MM.1S (cell line): ENCODE measurements around the gene RIOK3.
A peak's percentile ranks its signal among the peaks of the same experiment; 100 is the strongest.

Source experiments
- DNase-seq: peaks from one replicate; pipeline ENCODE4 v3.0.0-alpha.2; 2015
- H2AFZ ChIP-seq: fragments of 300-600 bp; sonication (generic); 2 replicates; pipeline ENCODE4 v1.6.0; 2016; ENCODE audit warnings: antibody characterized with exemption, low read length
- H3F3A ChIP-seq: fragments of 300-600 bp; sonication (generic); 2 replicates; pipeline ENCODE4 v1.6.1; 2016; ENCODE audit warnings: mild to moderate bottlenecking, antibody characterized with exemption, low read length, moderate library complexity, mixed read lengths; ENCODE audit not compliant: insufficient read depth
- H3K27ac ChIP-seq: fragments of 300-600 bp; sonication (generic); 2 replicates; pipeline ENCODE4 v1.5.1; 2016; ENCODE audit warnings: mild to moderate bottlenecking, low read length
- H3K27me3 ChIP-seq: fragments of 300-600 bp; sonication (generic); replicated peaks from 2 replicates; pipeline ENCODE4 v1.6.0; 2016; ENCODE audit warnings: low read length; ENCODE audit not compliant: insufficient read depth
- H3K36me3 ChIP-seq: fragments of 300-600 bp; sonication (generic); replicated peaks from 2 replicates; pipeline ENCODE4 v1.6.1; 2016; ENCODE audit warnings: mild to moderate bottlenecking, low read length, mixed read lengths; ENCODE audit not compliant: insufficient read depth
- H3K4me1 ChIP-seq: fragments of 300-600 bp; sonication (generic); 2 replicates; pipeline ENCODE4 v1.6.1; 2016; ENCODE audit warnings: low read length, mixed read lengths
- H3K4me2 ChIP-seq: fragments of 300-600 bp; sonication (generic); 2 replicates; pipeline ENCODE4 v1.6.0; 2016; ENCODE audit warnings: low read depth, low read length
- H3K4me3 ChIP-seq: fragments of 300-600 bp; sonication (generic); 2 replicates; pipeline ENCODE4 v1.5.1; 2016; ENCODE audit warnings: low read length, mixed read lengths
- H3K79me2 ChIP-seq: fragments of 300-600 bp; sonication (generic); 2 replicates; pipeline ENCODE4 v1.6.1; 2016; ENCODE audit warnings: mixed run types, low read length, mixed read lengths
- H3K9ac ChIP-seq: fragments of 300-600 bp; sonication (generic); 2 replicates; pipeline ENCODE4 v1.6.1; 2016; ENCODE audit warnings: low read length, mixed read lengths
- H3K9me2 ChIP-seq: fragments of 300-600 bp; sonication (generic); replicated peaks from 2 replicates; pipeline ENCODE4 v1.6.1; 2016; ENCODE audit warnings: mild to moderate bottlenecking, low read length, mixed read lengths; ENCODE audit not compliant: insufficient read depth
- H3K9me3 ChIP-seq: fragments of 300-600 bp; sonication (generic); replicated peaks from 2 replicates; pipeline ENCODE4 v1.6.1; 2016; ENCODE audit warnings: mild to moderate bottlenecking, low read length, mixed read lengths; ENCODE audit not compliant: insufficient read depth
- H4K20me1 ChIP-seq: fragments of 300-600 bp; sonication (generic); 2 replicates; pipeline ENCODE4 v1.6.1; 2016; ENCODE audit warnings: mild to moderate bottlenecking, low read length, moderate library complexity, mixed read lengths; ENCODE audit not compliant: insufficient read depth
- EZH2 ChIP-seq: fragments of 300-600 bp; sonication (generic); optimal IDR thresholded peaks from 2 replicates; pipeline ENCODE3; 2017; ENCODE audit warnings: low read depth, mild to moderate bottlenecking, antibody characterized with exemption, low read length, mixed read lengths
- EZH2phosphoT487 ChIP-seq: fragments of 300-600 bp; sonication (generic); IDR thresholded peaks from 2 replicates; pipeline ENCODE4 v1.6.1; 2018; ENCODE audit warnings: antibody characterized with exemption, low read length
- TF ChIP-seq, protein P1 (sequence below): fragments of 300-600 bp; sonication (generic); IDR thresholded peaks from 2 replicates; pipeline ENCODE4 v1.5.1; 2016; ENCODE audit warnings: antibody characterized with exemption, low read length, mixed read lengths

Gene RIOK3

DNA sequence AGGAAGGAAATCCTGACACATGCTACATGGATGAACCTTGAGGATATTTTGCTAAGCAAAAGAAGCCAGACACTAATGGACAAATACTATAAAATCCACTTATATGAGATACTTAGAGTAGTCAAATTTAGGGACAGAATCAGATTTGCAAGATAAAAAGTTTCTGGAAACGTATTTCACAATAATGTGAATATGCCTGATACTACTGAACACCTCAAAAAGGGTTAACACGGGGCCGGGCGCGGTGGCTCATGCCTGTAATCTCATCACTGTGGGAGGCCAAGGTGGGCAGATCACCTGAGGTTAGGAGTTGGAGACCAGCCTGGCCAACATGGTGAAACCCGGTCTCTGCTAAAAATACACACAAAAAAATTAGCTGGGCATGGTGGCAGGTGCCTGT is 48.5 kb downstream of the RIOK3 start:
- H3K4me2 ChIP-seq, result no peak overlapping the region
- H3K4me3 ChIP-seq, result no peak overlapping the region
- no peaks in the 10 kb centered on the region for H3K9me3 ChIP-seq
- peaks cover 31% of the 10 kb centered on the region for H3K79me2 ChIP-seq
- no peak for DNase-seq
- H4K20me1 ChIP-seq, result no peaks in the 10 kb centered on the region
- H3F3A ChIP-seq, result no peaks in the 10 kb centered on the region; the same call in 1 of the 2 replicates
- peaks cover 12% of the 10 kb centered on the region for H3K4me1 ChIP-seq
- TF ChIP-seq, protein P1, sequence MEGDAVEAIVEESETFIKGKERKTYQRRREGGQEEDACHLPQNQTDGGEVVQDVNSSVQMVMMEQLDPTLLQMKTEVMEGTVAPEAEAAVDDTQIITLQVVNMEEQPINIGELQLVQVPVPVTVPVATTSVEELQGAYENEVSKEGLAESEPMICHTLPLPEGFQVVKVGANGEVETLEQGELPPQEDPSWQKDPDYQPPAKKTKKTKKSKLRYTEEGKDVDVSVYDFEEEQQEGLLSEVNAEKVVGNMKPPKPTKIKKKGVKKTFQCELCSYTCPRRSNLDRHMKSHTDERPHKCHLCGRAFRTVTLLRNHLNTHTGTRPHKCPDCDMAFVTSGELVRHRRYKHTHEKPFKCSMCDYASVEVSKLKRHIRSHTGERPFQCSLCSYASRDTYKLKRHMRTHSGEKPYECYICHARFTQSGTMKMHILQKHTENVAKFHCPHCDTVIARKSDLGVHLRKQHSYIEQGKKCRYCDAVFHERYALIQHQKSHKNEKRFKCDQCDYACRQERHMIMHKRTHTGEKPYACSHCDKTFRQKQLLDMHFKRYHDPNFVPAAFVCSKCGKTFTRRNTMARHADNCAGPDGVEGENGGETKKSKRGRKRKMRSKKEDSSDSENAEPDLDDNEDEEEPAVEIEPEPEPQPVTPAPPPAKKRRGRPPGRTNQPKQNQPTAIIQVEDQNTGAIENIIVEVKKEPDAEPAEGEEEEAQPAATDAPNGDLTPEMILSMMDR, result no peak
- TF ChIP-seq EZH2phosphoT487 (no peak), EZH2 (no peak)
- H3K27me3 ChIP-seq, result no peaks in the 10 kb centered on the region
- no peak overlapping the region for H3K27ac ChIP-seq
- peaks cover 2% of the 10 kb centered on the region; the same call in 1 of the 2 replicates for H3K36me3 ChIP-seq
- no peak overlapping the region for H3K9ac ChIP-seq
- H2AFZ ChIP-seq, result no peak overlapping the region
- no peaks in the 10 kb centered on the region for H3K9me2 ChIP-seq

DNA sequence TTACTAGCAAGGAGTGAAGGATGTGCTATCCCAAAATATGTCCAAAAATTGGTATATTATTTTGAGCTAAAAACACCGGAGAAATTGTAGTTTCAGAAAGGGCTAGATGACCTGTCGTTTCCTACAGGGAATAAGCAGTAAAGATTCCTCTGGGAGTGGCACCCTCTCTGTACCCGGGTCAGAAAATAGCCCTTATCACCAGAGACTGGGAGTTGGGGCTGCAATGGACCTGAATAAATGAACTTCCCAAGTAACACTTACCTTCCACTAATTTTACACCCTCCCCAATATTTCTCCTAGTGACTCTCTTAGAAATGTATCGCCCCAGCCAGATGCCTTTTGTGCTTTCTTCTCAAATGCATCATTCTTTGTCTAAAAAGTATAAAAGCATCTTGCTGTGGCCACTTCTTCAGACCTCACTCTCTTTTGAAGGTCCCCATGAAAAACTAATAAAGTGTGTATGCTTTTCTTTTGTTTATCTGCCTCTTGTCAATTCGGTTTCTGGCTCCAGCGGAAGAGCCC is 49.5 kb downstream of the RIOK3 start:
- peak overlapping the region; percentile 72 for H3K4me3 ChIP-seq
- H3F3A ChIP-seq, result no peaks in the 10 kb centered on the region; the same call in 1 of the 2 replicates
- peak overlapping the region; percentile 64 for H3K4me2 ChIP-seq
- peak overlapping the region; percentile 76 for H2AFZ ChIP-seq
- H3K79me2 ChIP-seq, result peaks cover 39% of the 10 kb centered on the region
- H3K9ac ChIP-seq, result peak overlapping the region; percentile 84
- no peaks in the 10 kb centered on the region for H4K20me1 ChIP-seq
- H3K4me1 ChIP-seq, result peaks cover 12% of the 10 kb centered on the region
- peaks cover 5% of the 10 kb centered on the region; the same call in 1 of the 2 replicates for H3K36me3 ChIP-seq
- no peaks in the 10 kb centered on the region for H3K9me2 ChIP-seq
- DNase-seq, result no peak
- H3K9me3 ChIP-seq, result no peaks in the 10 kb centered on the region
- no peaks in the 10 kb centered on the region for H3K27me3 ChIP-seq
- TF ChIP-seq, protein P1, result no peak
- TF ChIP-seq EZH2phosphoT487, result no peak
- TF ChIP-seq EZH2, result no peak
- peak overlapping the region; percentile 64; the same call in 1 of the 2 replicates for H3K27ac ChIP-seq

DNA sequence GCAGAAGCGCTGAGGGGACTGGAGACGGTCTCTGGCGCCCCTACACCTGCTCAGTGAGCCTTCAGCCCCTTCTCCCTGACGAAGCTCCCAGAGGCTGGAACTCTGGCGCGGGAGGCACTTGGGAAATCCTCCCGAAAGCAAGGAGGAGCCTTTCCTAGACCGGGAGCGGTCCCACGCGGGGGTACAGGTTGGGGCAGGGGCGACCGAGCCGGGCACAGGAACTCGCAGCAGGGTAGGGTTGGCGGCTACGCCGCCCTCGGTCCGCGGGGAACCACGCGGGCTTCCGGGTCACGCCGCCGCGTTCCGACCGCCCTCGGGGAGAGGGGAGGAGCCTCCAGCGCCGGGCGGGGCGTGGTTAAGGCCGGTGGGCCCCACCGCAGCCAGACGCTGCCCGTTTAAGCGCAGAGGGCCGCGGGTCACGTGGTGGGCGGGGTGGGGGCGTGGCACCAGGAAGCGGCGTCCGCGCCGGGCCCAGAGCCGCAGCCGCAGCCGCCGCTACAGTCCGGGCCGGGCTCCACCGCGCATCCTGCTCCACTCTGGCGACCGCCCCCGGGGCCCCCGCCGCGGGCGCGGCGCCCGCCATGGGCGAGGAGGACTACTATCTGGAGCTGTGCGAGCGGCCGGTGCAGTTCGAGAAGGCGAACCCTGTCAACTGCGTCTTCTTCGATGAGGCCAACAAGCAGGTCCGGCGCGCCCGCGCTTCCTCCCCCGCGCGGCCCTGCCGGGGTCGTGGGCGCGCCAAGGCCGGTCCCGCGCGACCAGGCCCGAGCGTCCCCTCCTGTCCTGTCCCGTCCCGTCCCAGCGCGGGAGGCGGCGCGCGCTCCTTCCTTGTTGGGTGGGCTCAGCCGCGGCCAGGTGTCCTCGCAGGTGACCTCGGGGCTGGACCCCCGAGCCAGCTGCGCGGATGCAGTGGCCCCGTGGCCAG is 50.2 kb downstream of the RIOK3 start, which contains the start of gene RMC1:
TSS of gene RMC1 (plus strand) at position 474 of the 925 bp plus-strand sequence. CDS start at position 582, 108 bp downstream.
- peak within 1 kb of the TSS; percentile 70 for H3K4me2 ChIP-seq
- peaks cover 12% of the 10 kb centered on the region for H3K4me1 ChIP-seq
- peak within 1 kb of the TSS; percentile 86 for H2AFZ ChIP-seq
- H4K20me1 ChIP-seq, result no peaks in the 10 kb centered on the region
- no peak for TF ChIP-seq EZH2
- TF ChIP-seq EZH2phosphoT487, result no peak
- TF ChIP-seq, protein P1, result peak; percentile 29
- peak within 1 kb of the TSS; percentile 84 for H3K9ac ChIP-seq
- peaks cover 5% of the 10 kb centered on the region; the same call in 1 of the 2 replicates for H3K36me3 ChIP-seq
- peak within 1 kb of the TSS; percentile 64; the same call in 1 of the 2 replicates for H3K27ac ChIP-seq
- no peaks in the 10 kb centered on the region for H3K27me3 ChIP-seq
- H3K79me2 ChIP-seq, result peaks cover 45% of the 10 kb centered on the region
- DNase-seq, result peak; percentile 95
- no peaks in the 10 kb centered on the region for H3K9me2 ChIP-seq
- H3K4me3 ChIP-seq, result peak within 1 kb of the TSS; percentile 98
- H3K9me3 ChIP-seq, result no peaks in the 10 kb centered on the region
- H3F3A ChIP-seq, result no peaks in the 10 kb centered on the region; the same call in 1 of the 2 replicates
